ENCODE results near the gene RABGAP1L.
"Not testable (repeated sequence)": the region's sequence is repeated elsewhere in the genome, so short reads cannot be mapped to it uniquely, and the experiment has no call there.

Gene RABGAP1L

DNA sequence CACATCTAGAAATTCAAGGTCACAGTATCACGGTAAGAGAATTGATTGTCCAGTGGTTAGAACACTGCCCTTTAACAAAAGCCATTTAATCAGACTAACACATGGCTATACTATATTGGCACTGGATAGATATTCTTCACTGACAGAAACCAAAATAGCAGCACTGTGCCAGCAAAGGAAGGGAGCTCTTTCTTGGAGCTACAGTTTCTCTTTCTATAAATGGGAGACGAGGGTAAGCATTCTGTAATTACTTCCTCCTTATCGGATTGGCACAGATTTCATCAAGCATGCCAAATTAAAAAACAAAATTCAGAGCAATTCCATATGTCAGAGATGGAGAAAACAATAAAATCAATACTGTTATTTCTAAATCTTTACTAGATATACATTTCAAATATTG is 724.7 kb downstream of the RABGAP1L start:
- no peak for DNase-seq (ENCODE audit: low read depth)

- DNase-seq (ENCODE audit: low read depth), result no peak
Observed at GRCh38 chr1:174884566-174884965, 725.2 kb downstream of the RABGAP1L start.

GRCh38 chr1:174890024-174890423 is 730.7 kb downstream of the RABGAP1L start:
- no peak for DNase-seq (ENCODE audit: low read depth)

DNA sequence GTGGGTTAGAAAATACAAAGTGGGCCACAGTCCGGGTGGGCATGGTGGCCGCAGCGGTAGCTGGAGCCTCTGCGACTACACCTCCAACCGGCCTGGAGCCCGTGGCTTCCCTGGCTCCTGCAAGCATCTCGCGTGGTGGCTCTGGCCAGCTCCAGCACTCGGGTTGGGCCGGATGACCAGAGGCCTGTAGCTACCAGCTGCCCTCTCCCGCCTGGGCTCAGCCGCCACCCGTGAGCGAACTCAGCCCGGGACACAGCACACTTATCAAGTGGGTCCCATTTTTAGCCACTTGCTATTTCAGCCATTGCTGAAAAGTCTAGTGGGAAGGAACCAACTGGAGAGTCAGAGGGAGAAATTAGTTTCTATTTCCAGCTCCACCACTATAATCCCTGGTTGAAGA is 732.7 kb downstream of the RABGAP1L start:
- DNase-seq (ENCODE audit: low read depth), result no peak

- no peak for DNase-seq (ENCODE audit: low read depth)
Observed at GRCh38 chr1:174894117-174894762, 734.9 kb downstream of the RABGAP1L start.

DNA sequence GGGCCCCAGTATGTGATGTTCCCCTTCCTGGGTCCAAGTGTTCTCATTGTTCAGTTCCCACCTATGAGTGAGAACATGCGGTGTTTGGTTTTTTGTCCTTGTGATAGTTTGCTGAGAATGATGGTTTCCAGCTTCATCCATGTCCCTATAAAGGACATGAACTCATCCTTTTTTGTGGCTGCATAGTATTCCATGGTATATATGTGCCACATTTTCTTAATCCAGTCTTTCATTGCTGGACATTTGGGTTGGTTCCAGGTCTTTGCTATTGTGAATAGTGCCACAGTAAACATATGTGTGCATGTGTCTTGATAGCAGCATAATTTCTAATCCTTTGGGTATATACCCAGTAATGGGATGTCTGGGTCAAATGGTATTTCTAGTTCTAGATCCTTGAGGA is 736.3 kb downstream of the RABGAP1L start:
- not testable (repeated sequence) for DNase-seq (ENCODE audit: low read depth)

DNA sequence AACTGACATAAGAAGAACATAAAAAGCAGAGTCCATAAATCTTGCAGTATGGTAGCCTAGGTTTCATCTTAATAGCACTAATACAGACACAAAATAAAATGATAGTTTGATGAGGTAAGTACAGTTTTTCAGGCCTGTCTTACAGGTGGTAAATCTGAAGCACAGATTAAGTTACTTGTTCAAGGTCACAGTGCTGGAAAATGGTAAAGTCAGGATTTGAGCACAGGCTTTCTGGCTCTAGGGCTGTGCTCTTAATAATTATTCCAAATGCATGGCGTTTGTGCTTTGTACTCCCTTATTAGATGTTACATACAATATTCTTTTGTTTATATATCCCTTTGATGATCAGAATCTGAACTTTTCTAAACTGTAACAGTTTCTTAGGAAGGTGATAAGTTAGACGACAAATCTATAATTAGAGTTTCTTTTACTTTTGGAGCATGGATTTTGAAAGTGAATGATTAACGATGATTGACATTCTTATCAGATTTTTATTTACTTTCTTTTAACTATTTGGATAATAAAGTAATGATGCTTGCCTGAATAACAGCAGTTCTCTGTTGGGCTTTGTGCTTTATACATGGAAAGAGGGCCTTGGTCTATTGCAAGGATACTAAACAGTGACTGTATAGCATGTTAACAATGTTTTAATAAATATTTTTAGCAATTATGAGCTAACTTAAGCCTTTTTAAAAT is 738.9 kb downstream of the RABGAP1L start:
- no peak for DNase-seq (ENCODE audit: low read depth)

GRCh38 chr1:174900317-174900716 is 741.0 kb downstream of the RABGAP1L start:
- DNase-seq (ENCODE audit: low read depth), result no peak

- DNase-seq (ENCODE audit: low read depth), result no peak
Observed at GRCh38 chr1:174902531-174903099, 743.3 kb downstream of the RABGAP1L start.

GRCh38 chr1:174911606-174912005 is 752.3 kb downstream of the RABGAP1L start:
- DNase-seq (ENCODE audit: low read depth), result no peak

DNA sequence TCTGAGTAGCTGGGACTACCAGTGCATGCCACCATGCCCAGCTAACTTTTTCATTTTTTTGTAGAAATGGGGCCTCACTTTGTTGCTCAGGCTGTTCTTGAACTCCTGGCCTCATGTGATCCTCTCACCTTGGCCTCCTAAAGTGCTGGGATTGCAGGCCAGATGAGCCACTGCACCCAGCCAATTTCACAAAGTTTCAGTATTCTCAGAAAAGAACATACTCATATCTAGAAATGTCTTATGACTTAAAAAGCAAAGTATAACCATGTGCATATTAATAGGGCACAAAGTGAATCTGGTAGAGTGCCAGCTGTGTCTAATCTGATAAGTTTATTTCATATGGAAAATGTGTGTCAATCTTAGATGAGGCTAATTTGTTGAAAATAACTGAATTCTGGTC is 752.9 kb downstream of the RABGAP1L start:
- no peak for DNase-seq (ENCODE audit: low read depth)

DNA sequence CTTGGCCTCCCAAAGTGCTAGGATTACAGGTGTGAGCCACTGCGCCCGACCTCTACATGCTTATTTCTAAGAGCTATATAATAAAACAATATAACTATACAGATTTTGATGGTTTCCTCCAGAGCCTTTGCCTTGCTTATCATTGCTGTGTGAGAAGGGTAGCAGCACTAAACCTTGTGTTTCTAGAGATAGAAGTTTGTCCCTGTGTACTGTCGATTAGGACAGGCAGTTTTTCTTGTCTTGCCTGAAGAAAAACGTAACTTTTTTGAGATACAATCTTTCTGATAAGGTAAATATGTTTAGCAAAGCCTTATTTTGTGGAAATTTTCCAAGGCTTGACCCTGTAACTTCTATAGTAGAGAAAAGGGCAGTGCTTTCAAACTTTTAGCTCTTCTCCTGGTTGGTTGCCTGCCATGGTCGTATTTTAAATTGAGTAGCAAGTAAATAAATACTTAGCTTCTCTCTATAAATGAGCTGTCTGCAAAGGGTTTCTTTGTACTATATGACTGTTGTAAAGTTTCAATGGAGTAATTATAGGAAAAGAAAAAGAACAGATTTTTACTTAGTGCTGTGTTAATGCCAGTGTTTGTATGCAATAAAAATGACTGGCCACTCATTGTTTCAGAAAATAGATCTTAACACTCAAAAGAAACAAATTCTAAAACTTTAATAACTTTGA is 754.0 kb downstream of the RABGAP1L start:
- no peak for DNase-seq (ENCODE audit: low read depth)

DNA sequence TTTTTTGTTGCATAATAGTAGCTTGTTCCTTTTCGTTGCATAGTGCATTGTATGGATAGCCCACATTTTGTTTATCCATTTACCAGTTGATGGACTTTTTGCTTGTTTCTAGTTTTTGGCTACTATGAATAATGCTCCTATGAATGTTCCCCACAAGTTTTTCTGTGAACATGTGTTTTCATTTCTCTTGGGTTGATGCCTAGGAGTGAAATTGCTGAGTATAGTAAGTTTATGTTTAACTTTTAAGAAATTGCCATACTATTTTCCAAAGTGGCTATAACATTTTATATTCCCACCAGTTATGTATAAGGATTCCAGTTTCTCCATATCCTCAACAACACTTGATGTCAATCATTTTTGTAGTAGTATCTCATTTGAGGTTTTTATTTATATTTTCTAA is 755.7 kb downstream of the RABGAP1L start:
- no peak for DNase-seq (ENCODE audit: low read depth)

DNA sequence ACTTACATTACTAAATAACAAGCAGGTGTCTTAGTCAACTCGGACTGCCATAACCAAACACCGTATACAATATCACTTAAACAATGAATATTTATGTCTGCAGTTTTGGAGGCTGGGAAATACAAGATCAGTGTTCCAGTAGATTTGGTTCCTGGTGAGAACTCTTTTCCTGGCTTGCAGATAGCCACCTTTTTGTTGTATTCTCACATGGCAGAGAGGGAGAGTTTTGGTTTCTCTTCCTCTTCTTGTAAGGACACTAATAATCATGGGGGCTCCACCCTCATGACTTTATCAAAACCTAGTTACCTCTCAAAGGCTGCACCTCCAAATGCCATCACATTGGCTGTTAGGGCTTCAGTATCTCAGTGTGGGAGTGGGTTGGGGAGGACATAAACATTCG is 757.5 kb downstream of the RABGAP1L start:
- no peak for DNase-seq (ENCODE audit: low read depth)

GRCh38 chr1:174920093-174920492 is 760.8 kb downstream of the RABGAP1L start:
- no peak for DNase-seq (ENCODE audit: low read depth)

DNA sequence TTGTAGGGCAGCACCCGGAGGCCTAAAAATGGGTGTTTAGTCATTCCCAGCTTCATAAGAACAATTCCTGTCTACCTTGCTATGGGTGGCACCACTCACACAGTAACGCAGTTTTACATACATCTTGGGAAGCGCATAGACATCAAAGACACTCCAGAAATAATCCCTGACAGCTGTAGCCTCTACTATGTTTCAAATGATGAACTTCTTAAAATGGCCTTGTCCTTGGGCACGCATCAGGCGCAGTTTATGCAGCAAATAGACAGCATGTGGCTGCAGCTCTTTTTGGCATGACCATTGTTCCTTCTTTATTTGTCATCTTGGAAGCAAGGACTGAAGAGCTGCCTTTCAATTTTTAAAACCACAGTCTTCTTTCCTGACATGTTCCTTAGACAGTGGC is 762.8 kb downstream of the RABGAP1L start:
- DNase-seq (ENCODE audit: low read depth), result no peak

DNA sequence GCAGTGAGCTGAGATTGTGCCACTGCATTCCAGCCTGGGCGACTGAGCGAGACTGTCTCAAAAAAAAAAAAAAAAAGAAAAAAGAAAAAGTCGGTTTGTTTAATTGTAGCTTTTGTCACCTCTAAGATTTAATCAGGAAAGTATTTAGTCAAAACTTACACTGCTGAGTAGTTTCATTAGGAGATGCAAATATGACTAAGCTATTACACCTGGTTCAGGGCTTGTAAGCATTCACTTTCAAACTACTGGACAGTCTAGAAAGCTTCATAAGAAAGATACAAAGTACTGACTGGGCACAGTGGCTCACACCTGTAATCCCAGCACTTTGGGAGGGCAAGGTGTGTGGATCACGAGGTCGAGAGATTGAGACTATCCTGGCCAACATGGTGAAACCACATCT is 764.5 kb downstream of the RABGAP1L start:
- no peak for DNase-seq (ENCODE audit: low read depth)

DNA sequence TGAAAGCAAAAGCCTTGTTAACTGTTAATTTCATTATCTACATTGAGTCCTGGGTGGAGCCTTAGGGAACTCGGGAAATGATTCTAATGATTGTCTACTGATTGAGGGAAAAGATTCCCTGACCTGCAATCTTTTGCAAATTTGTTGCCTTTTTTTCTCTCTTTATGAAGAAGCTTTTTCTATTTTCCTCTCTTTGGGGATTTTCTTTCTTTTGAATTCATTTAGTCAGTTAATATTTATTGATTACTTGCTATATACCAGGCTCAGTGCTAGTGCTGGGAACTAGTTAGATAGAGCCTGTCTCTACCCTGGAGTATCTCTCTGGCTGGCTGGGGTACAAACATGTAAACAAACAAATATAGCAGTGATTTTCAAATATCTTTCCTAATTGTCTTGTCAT is 769.2 kb downstream of the RABGAP1L start:
- no peak for DNase-seq (ENCODE audit: low read depth)

DNA sequence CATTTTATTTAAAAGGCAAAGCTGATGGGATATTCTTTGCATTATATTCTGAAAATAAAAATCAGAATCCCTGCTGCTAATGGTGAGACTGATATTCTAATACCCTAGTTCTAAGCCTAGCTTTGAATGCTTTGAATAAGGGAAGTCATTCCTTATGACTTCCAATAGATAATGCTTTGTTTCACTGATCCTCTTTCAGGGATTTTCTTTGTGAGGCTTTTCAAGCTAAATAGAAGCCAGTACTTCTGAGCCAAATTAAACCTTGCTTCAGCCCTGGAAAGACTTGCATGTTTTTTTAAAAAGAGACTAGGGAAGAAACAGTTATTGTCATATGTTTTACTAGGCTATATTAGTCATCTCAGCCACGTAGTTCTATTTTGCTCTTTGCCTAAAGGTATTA is 771.9 kb downstream of the RABGAP1L start:
- no peak for DNase-seq (ENCODE audit: low read depth)

GRCh38 chr1:174932587-174932986 is 773.3 kb downstream of the RABGAP1L start:
- no peak for DNase-seq (ENCODE audit: low read depth)

GRCh38 chr1:174935961-174936727 is 776.8 kb downstream of the RABGAP1L start:
- DNase-seq (ENCODE audit: low read depth), result no peak

DNA sequence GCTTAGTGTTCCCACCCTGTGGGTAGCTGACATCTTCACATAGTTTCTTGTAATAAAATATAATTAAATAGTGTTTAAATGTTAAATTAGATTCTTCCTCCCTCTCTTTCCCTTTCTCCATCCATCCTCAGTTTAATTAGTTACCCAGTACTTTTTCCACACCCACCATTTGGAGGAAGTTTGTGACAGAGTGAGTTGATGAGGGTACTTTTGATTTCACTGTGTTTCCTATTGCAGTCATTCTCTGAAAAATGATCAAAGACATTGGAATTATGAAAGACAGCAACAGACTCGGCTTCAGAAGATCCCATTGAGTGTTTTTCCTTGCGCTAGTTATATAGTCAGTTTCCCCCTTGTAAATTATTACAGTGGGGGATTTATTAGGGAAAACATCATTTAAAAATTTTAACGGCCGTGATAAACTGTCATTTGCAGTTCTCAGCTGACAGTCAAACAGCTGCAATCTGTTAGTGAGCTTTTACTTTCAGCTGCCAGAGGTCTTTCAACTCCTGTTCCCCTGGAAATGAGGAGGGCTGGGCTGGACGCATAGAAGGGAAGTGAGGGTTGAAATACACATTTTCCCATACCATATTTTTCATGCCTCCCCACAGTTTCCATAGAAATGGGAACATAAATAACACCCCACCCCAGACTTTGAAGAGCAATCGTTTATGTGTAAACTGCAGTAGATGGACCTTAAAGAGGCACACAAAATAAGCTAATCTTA is 779.1 kb downstream of the RABGAP1L start:
- no peak for DNase-seq (ENCODE audit: low read depth)

Measured in stimulated activated CD8-positive, alpha-beta memory T cell treated with anti-CD3 and anti-CD28 coated beads, Interleukin-12 subunit alpha, Interleukin-12 subunit beta, amount 100 ng/mL, for 4 hours (primary cell).